HG03064 (cell line): ENCODE measurements around the gene CERS6.
A peak's percentile ranks its signal among the peaks of the same experiment; 100 is the strongest.

ENCODE experiments used
- ATAC-seq: cut with Tn5 transposase; IDR thresholded peaks from one replicate; pipeline ENCODE4 v1.9.1; 2021; ENCODE audit warnings: low read depth; ENCODE audit not compliant: unreplicated experiment

Gene CERS6

GRCh38 chr2:168624028-168624427, 168.0 kb downstream of the CERS6 start:
- ATAC-seq = no peak

- ATAC-seq = no peak
Observed at GRCh38 chr2:168626096-168626495, 170.0 kb downstream of the CERS6 start.

GRCh38 chr2:168626647-168627046, 170.6 kb downstream of the CERS6 start:
- no peak for ATAC-seq

GRCh38 chr2:168632709-168633121, 176.6 kb downstream of the CERS6 start:
- ATAC-seq = no peak

- ATAC-seq = no peak
Observed at GRCh38 chr2:168633200-168633599, 177.1 kb downstream of the CERS6 start.

- no peak for ATAC-seq
Observed at GRCh38 chr2:168633895-168634294, 177.8 kb downstream of the CERS6 start.

GRCh38 chr2:168635065-168635577, 179.0 kb downstream of the CERS6 start:
- peak; percentile 44 for ATAC-seq

- no peak for ATAC-seq
Observed at GRCh38 chr2:168639018-168639417, 182.9 kb downstream of the CERS6 start.

- no peak for ATAC-seq
Observed at GRCh38 chr2:168639441-168639898, 183.4 kb downstream of the CERS6 start.

- no peak for ATAC-seq
Observed at GRCh38 chr2:168640039-168640438, 184.0 kb downstream of the CERS6 start.

GRCh38 chr2:168641636-168642035, 185.6 kb downstream of the CERS6 start:
- no peak for ATAC-seq

GRCh38 chr2:168642873-168643272, 186.8 kb downstream of the CERS6 start:
- ATAC-seq = no peak

- no peak for ATAC-seq
Observed at GRCh38 chr2:168643979-168644378, 187.9 kb downstream of the CERS6 start.

GRCh38 chr2:168645696-168646338, 189.7 kb downstream of the CERS6 start:
- ATAC-seq = no peak

GRCh38 chr2:168649105-168649504, 193.0 kb downstream of the CERS6 start:
- ATAC-seq = no peak

- ATAC-seq = no peak
Observed at GRCh38 chr2:168649562-168649961, 193.5 kb downstream of the CERS6 start.

- no peak for ATAC-seq
Observed at GRCh38 chr2:168650139-168650538, 194.1 kb downstream of the CERS6 start.

GRCh38 chr2:168650781-168651180, 194.7 kb downstream of the CERS6 start:
- ATAC-seq = no peak

GRCh38 chr2:168652997-168653921, 197.2 kb downstream of the CERS6 start:
- ATAC-seq = no peak

GRCh38 chr2:168654705-168655104, 198.6 kb downstream of the CERS6 start:
- ATAC-seq = no peak

- ATAC-seq = no peak
Observed at GRCh38 chr2:168655207-168655606, 199.1 kb downstream of the CERS6 start.
